Thyroid gland (tissue), 4 donors: ENCODE measurements around the gene C19orf85. TPM values are rescaled to one million over a fixed set of nuclear protein-coding genes. Genes with fewer than 3 reads are reported as not detected.

Experiments
- DNase-seq, 2 donors: peaks; one replicate each; pipeline ENCODE4 v3.0.0-alpha.2; 2019
- H3K27ac ChIP-seq, 3 donors: fragments of 200-600 bp; sonication (generic); 1 replicate in 2 of 3; 2 replicates in 1 of 3; pipeline ENCODE4 v1.5.1; 2016 to 2019; ENCODE audit warnings: mild to moderate bottlenecking in 1 of 3, moderate library complexity in 1 of 3
- H3K27me3 ChIP-seq: fragments of 200-600 bp; sonication (generic); one replicate; pipeline ENCODE4 v1.5.1; 2019
- H3K36me3 ChIP-seq, 2 donors: fragments of 200-600 bp; sonication (generic); one replicate each; pipeline ENCODE4 v1.5.1; 2016 to 2019
- H3K4me1 ChIP-seq, 2 donors: fragments of 200-600 bp; sonication (generic); one replicate each; pipeline ENCODE4 v1.5.1; 2017 to 2019
- H3K4me3 ChIP-seq, 3 donors: fragments of 200-600 bp; sonication (generic); replicated peaks in 1 of 3; 1 replicate in 2 of 3; 2 replicates in 1 of 3; pipeline ENCODE4 v1.5.1; 2016; ENCODE audit warnings: mild to moderate bottlenecking in 1 of 3
- H3K9me3 ChIP-seq: fragments of 200-600 bp; sonication (generic); one replicate; pipeline ENCODE4 v1.5.1; 2017
- CTCF ChIP-seq, 6 experiments: fragments of 200-600 bp in 3 of 6; fragments of 450-650 bp in 3 of 6; sonication (generic) in 3 of 6; IDR thresholded peaks; one replicate each; pipeline ENCODE4 v1.5.1; 2016 to 2019; ENCODE audit warnings: antibody characterized with exemption in 6 of 6, mild to moderate bottlenecking in 2 of 6, inconsistent platforms in 1 of 6, moderate library complexity in 1 of 6
- POLR2A ChIP-seq, 2 donors: fragments of 450-650 bp; IDR thresholded peaks; one replicate each; pipeline ENCODE4 v1.6.1; 2017; ENCODE audit warnings: antibody characterized with exemption in 2 of 2, mild to moderate bottlenecking in 2 of 2, moderate library complexity in 1 of 2
- WGBS, 2 donors: methylation state at CpG; one replicate each; pipeline ENCODE4 v1.1.5; 2017; 5-methylcytosine and 5-hydroxymethylcytosine counted together
- intact Hi-C: fragments of 100-400 bp; cut with DNase I; formaldehyde crosslinking; loops from one replicate; pipeline ENCODE4 v1.15.1; 2023
- total RNA-seq, 4 donors: library from RNA; depleted of rRNA; stranded (reverse); fragments of >200 nt; gene quantifications; one replicate each; pipeline ENCODE4 v1.2.3, GENCODE V29; 2016

C19orf85 gene
- total RNA-seq, 4 donors from 2014 or later: not detected

DNA sequence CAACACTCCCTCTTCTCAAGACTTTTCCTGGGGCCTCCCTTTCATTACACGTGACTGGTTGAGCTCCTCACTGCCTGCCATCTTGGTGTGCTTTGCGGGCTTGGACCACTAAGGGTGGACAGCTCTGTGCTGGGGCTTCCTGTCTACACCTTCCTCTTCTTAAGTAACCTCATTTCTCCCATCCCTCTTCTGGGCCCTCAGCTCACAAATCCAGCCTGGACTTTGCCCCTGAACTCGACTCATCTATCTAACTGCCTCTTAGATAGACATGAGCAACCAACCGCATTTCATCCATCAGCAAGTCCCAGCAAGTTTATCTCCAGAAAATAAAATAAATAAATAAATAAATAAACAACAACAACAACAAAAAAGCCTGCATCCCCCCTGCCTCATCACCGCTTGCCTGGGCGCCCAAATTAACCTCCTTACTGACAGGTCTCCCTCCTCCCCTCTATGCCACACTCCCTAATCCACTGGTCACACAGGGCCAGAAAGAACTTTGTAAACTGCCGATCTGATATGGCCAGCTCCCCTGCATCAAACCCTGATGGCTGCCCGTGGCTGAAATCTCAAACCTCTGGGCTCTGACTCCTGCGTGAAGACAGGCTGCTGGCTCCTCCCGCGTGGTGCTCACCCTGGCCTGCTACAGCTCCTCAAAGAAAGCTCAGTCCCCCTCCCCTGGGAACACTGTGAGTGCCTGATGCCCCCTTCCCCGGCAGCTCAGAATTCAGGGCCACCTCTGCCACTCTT lies 10.9 kb downstream of the C19orf85 start:
- TF ChIP-seq CTCF (IDR thresholded peaks at IDR 0.05) (no peak), POLR2A (IDR thresholded peaks at IDR 0.05) (no peak)
- Histone ChIP-seq H3K27me3 (peaks cover 9% of the 10 kb centered on the region), H3K9me3 (no peaks in the 10 kb centered on the region), H3K36me3 (peaks cover 9 to 10% of the 10 kb centered on the region in 2 donors), H3K4me3 (no peak overlapping the region), H3K4me1 (peaks cover 0 to 22% of the 10 kb centered on the region in 2 donors), H3K27ac (no peak overlapping the region)
- intact Hi-C loops: no loop called here
- WGBS, 2 donors: 94 to 96% methylated on average over 9 to 12 of the region's 12 CpGs
- no peak for DNase-seq

- intact Hi-C loops: no loop called here
- Histone ChIP-seq H3K4me1 (peaks cover 0 to 22% of the 10 kb centered on the region in 2 donors), H3K27me3 (peaks cover 9% of the 10 kb centered on the region), H3K36me3 (peaks cover 9 to 10% of the 10 kb centered on the region in 2 donors), H3K9me3 (no peaks in the 10 kb centered on the region), H3K4me3 (no peak overlapping the region), H3K27ac (no peak overlapping the region)
- TF ChIP-seq CTCF (IDR thresholded peaks at IDR 0.05) (no peak), POLR2A (IDR thresholded peaks at IDR 0.05) (no peak)
- WGBS, 2 donors: 15 to 23% methylated on average over 12 to 28 of the region's 34 CpGs
- DNase-seq: peak; percentile 66 to 70
Measured at GRCh38 chr19:55452749-55453346, 11.7 kb downstream of the C19orf85 start.

- Histone ChIP-seq H3K27ac (no peak overlapping the region), H3K9me3 (no peaks in the 10 kb centered on the region), H3K4me3 (no peak overlapping the region), H3K27me3 (peaks cover 9% of the 10 kb centered on the region), H3K4me1 (peaks cover 0 to 22% of the 10 kb centered on the region in 2 donors), H3K36me3 (peaks cover 9 to 10% of the 10 kb centered on the region in 2 donors)
- no peak for DNase-seq
- intact Hi-C loops: no loop called here
- 4 to 8% methylated on average over 23 to 29 of the region's 57 CpGs for WGBS, 2 donors
- no peak for TF ChIP-seq POLR2A (IDR thresholded peaks at IDR 0.05)
- TF ChIP-seq CTCF (IDR thresholded peaks at IDR 0.05): no peak
Measured at GRCh38 chr19:55451965-55452748, 12.4 kb downstream of the C19orf85 start.

DNA sequence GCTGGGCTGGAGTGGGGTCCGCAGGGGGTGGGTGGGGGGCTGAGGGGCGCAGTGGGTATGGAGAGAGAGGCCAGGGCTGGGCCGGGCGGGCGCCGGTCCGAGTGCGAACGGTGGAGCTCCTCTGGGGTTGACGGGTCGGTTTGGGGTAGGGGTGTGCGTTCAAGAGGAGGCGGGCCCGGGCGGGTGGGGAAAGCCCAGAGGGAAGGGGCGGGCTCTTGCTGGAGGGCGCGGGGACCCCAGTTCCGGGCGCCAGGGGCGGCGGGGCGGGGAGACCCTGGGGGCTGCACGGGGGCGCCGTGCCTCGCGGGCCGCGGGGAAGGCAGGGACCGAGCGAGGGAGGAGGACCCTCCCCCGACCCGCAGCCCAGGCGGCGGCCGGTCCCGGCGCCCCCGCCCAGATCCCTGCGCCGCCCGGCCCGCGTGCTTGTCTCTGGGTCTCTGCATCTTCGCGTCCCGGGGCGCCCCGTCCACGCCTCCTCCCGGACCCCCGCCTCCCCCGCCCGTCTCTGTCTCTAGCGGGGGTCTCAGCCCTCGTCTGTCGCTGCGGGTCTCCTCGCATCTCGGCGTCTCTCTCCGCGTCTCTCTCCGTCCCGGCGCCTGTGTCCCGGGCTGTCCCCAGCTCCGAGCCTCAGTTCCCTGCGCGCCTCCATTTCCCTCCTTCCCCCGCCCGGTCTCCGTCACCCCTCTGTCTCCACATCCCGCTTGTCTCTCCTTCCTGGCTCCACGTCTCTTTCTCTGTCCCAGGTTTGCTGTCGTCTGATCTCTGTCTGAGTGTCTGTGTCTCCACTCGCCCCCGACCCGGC lies 13.2 kb downstream of the C19orf85 start:
- Histone ChIP-seq H3K36me3 (peaks cover 9 to 10% of the 10 kb centered on the region in 2 donors), H3K27me3 (peaks cover 9% of the 10 kb centered on the region), H3K4me3 (peak overlapping the region in 1 of 3 donors; percentile 14), H3K27ac (no peak overlapping the region), H3K4me1 (peaks cover 0 to 22% of the 10 kb centered on the region in 2 donors), H3K9me3 (no peaks in the 10 kb centered on the region)
- 1% methylated on average over 20 to 52 of the region's 80 CpGs for WGBS, 2 donors
- TF ChIP-seq POLR2A (IDR thresholded peaks at IDR 0.05): no peak
- no peak for TF ChIP-seq CTCF (IDR thresholded peaks at IDR 0.05)
- intact Hi-C loops: no loop called here
- DNase-seq: no peak
